B cell (primary cell): Measurements from ENCODE around the gene SLC9A9. TPM values are rescaled to one million over a fixed set of nuclear protein-coding genes. Genes with fewer than 3 reads are reported as not detected.

Source experiments
- ATAC-seq: fragments of 200-7000 bp; cut with Tn5 transposase; one replicate; pipeline ENCODE4 v1.10.0; 2021; ENCODE audit warnings: low read depth, mild to moderate bottlenecking, moderate number of reproducible peaks, moderate library complexity
- CTCF ChIA-PET: fragments of 350-600 bp; sonication (Branson Sonifier 250); formaldehyde crosslinking; loops from one replicate; lab custom pipeline; 2021; ENCODE audit warnings: antibody characterized with exemption, inconsistent platforms; lab: Charles Lee
- POLR2A ChIA-PET: fragments of 350-600 bp; sonication (Branson Sonifier 250); formaldehyde crosslinking; loops from one replicate; lab custom pipeline; 2021; ENCODE audit warnings: antibody characterized with exemption; lab: Charles Lee
- DNase-seq: peaks from one replicate; pipeline ENCODE4 v3.0.0; 2013
- H2AFZ ChIP-seq: 2 replicates; pipeline ENCODE4 v1.6.1; 2012; ENCODE audit warnings: mild to moderate bottlenecking, low read depth, low read length; ENCODE audit not compliant: insufficient read depth, poor library complexity, severe bottlenecking
- H3K27ac ChIP-seq, 2 donors: 1 replicate in 1 of 2; 2 replicates in 1 of 2; pipeline ENCODE4 v1.5.1; 2012 to 2013; ENCODE audit warnings: low read length in 2 of 2, mild to moderate bottlenecking in 2 of 2, moderate library complexity in 1 of 2
- H3K27me3 ChIP-seq, 4 experiments: fragments of 200-600 bp in 1 of 4; sonication (generic) in 1 of 4; replicated peaks in 1 of 4; 1 replicate in 2 of 4; 2 replicates in 2 of 4; pipeline versions ENCODE4 v1.6.1 to v1.7.0; 2013 to 2016; ENCODE audit warnings: low read length in 3 of 4, mild to moderate bottlenecking in 2 of 4, mixed read lengths in 1 of 4, moderate library complexity in 1 of 4; ENCODE audit not compliant: insufficient read depth in 4 of 4, control insufficient read depth in 3 of 4; ENCODE audit errors: control extremely low read depth in 1 of 4
- H3K36me3 ChIP-seq, 2 experiments: replicated peaks in 1 of 2; 1 replicate in 1 of 2; 2 replicates in 1 of 2; pipeline versions ENCODE4 v1.6.1 to v1.7.1; 2013; ENCODE audit warnings: low read length in 1 of 2; ENCODE audit not compliant: insufficient read depth in 2 of 2, control insufficient read depth in 1 of 2; ENCODE audit errors: control extremely low read depth in 1 of 2, extremely low read depth in 1 of 2
- H3K4me1 ChIP-seq, 2 donors: fragments of 200-600 bp in 1 of 2; sonication (generic) in 1 of 2; 1 replicate in 1 of 2; 2 replicates in 1 of 2; pipeline versions ENCODE4 v1.5.1 to v1.6.1; 2013 to 2017; ENCODE audit warnings: low read length in 2 of 2; ENCODE audit not compliant: control insufficient read depth in 2 of 2, insufficient read depth in 2 of 2
- H3K4me2 ChIP-seq: replicated peaks from 2 replicates; pipeline ENCODE3; 2012; ENCODE audit warnings: mild to moderate bottlenecking, low read depth, low read length; ENCODE audit not compliant: poor library complexity, severe bottlenecking
- H3K4me3 ChIP-seq, 5 experiments: fragments of 200-600 bp in 1 of 5; sonication (generic) in 1 of 5; 1 replicate in 3 of 5; 2 replicates in 2 of 5; pipeline versions ENCODE4 v1.5.1 to v1.7.0; 2011 to 2016; ENCODE audit warnings: low read length in 4 of 5, mild to moderate bottlenecking in 4 of 5, low read depth in 2 of 5, control low read depth in 1 of 5, moderate library complexity in 1 of 5; ENCODE audit not compliant: insufficient read depth in 1 of 5; ENCODE audit errors: control extremely low read depth in 1 of 5, extremely low read depth in 1 of 5
- H3K79me2 ChIP-seq: fragments of 200-600 bp; sonication (generic); one replicate; pipeline ENCODE4 v1.6.0; 2016; ENCODE audit warnings: low read length; ENCODE audit not compliant: control insufficient read depth, insufficient read depth
- H3K9ac ChIP-seq: fragments of 200-600 bp; sonication (generic); 2 replicates; pipeline ENCODE4 v1.6.1; 2017; ENCODE audit warnings: mild to moderate bottlenecking, low read length, moderate library complexity
- H3K9me3 ChIP-seq, 3 donors: one replicate each; pipeline versions ENCODE4 v1.6.1 to v1.7.1; 2013; ENCODE audit warnings: low read length in 2 of 3; ENCODE audit not compliant: control insufficient read depth in 2 of 3, insufficient read depth in 1 of 3; ENCODE audit errors: control extremely low read depth in 1 of 3
- H4K20me1 ChIP-seq: 2 replicates; pipeline ENCODE4 v1.6.0; 2012; ENCODE audit warnings: mild to moderate bottlenecking, low read length; ENCODE audit not compliant: insufficient read depth, control insufficient read depth, poor library complexity, severe bottlenecking
- H3K27ac Mint-ChIP-seq: one replicate; pipeline ENCODE4 v1.8.0; 2021; ENCODE audit warnings: mixed read lengths
- H3K27me3 Mint-ChIP-seq: one replicate; pipeline ENCODE4 v1.8.0; 2021; ENCODE audit warnings: mixed read lengths
- H3K4me1 Mint-ChIP-seq: one replicate; pipeline ENCODE4 v1.8.0; 2021; ENCODE audit warnings: mixed read lengths
- H3K4me3 Mint-ChIP-seq: one replicate; pipeline ENCODE4 v1.8.0; 2021; ENCODE audit warnings: mixed read lengths
- H3K9me3 Mint-ChIP-seq: one replicate; pipeline ENCODE4 v1.8.0; 2022; ENCODE audit warnings: mixed read lengths; ENCODE audit not compliant: insufficient read depth
- CTCF ChIP-seq: fragments of 200-600 bp; IDR thresholded peaks from one replicate; pipeline ENCODE4 v1.8.0; 2022; ENCODE audit warnings: antibody characterized with exemption, mild to moderate bottlenecking
- EZH2 ChIP-seq: IDR thresholded peaks from 2 replicates; pipeline ENCODE4 v1.6.1; 2012; ENCODE audit warnings: borderline replicate concordance, low read depth, mild to moderate bottlenecking, moderate library complexity, low read length; ENCODE audit not compliant: insufficient read depth, poor library complexity, severe bottlenecking
- WGBS: methylation state at CpG from one replicate; pipeline ENCODE4 v1.1.5; 2013; ENCODE audit warnings: missing lambda C conversion rate; ENCODE audit not compliant: insufficient coverage; 5-methylcytosine and 5-hydroxymethylcytosine counted together
- intact Hi-C: fragments of 100-400 bp; cut with micrococcal nuclease; formaldehyde crosslinking; loops from one replicate; pipeline ENCODE4 v1.10.0; 2022
- polyA plus RNA-seq: library from polyadenylated mRNA; depleted of rRNA; stranded (reverse); fragments of >200 nt; gene quantifications from 2 replicates; pipeline ENCODE4 v1.2.3, GENCODE V29; 2012
- total RNA-seq, 2 donors: library from RNA; stranded (reverse); fragments of 120-200 nt in 1 of 2; gene quantifications; 1 replicate in 1 of 2; 2 replicates in 1 of 2; pipeline versions ENCODE4 v1.2.3 to v1.2.4, GENCODE V29; 2013 to 2022

Gene SLC9A9
- total and polyA plus RNA-seq, 2 donors (not counting 1 experiment from before 2014, with no cell fraction given) = 7.7 to 17.3 TPM

- Histone ChIP-seq H3K9me3 (peaks cover 0 to 6% (median 2%) of the 10 kb centered on the region in 3 donors), H2AFZ (no peak overlapping the region), H3K4me3 (no peak overlapping the region), H3K9ac (no peak overlapping the region), H3K4me2 (no peak overlapping the region), H3K27me3 (no peaks in the 10 kb centered on the region), H3K4me1 (peaks cover 8 to 9% of the 10 kb centered on the region in 2 donors), H3K36me3 (no peaks in the 10 kb centered on the region), H4K20me1 (no peaks in the 10 kb centered on the region), H3K27ac (no peak overlapping the region), H3K79me2 (no peaks in the 10 kb centered on the region)
- Mint-ChIP-seq H3K9me3 (no peaks in the 10 kb centered on the region), H3K4me1 (peaks cover 14% of the 10 kb centered on the region), H3K4me3 (no peak overlapping the region), H3K27me3 (no peaks in the 10 kb centered on the region), H3K27ac (no peak overlapping the region)
- no peak for TF ChIP-seq CTCF
- DNase-seq (no peak), ATAC-seq (no peak)
- ChIA-PET CTCF (interaction anchor here (1.3 kb wide), 1 partner anchor 9 kb away, joined by 4 read pairs; no protein-coding TSS in a partner anchor), POLR2A (interaction anchor here (0.6 kb wide), 1 partner anchor 733 kb away, joined by 8 read pairs; no protein-coding TSS in a partner anchor)
- intact Hi-C loops = no loop called here
- WGBS = 100% methylated on average over 1 of the region's 1 CpG
Measured at GRCh38 chr3:143784446-143784845, 63.8 kb downstream of the SLC9A9 start.

- POLR2A ChIA-PET = no interaction called here
- no peak overlapping the region for H2AFZ ChIP-seq
- no peak for ATAC-seq
- no peak overlapping the region for H3K27ac ChIP-seq
- no peak overlapping the region for H3K9ac ChIP-seq
- no peaks in the 10 kb centered on the region for H3K36me3 ChIP-seq
- Mint-ChIP-seq H3K4me1 (peaks cover 14% of the 10 kb centered on the region), H3K27me3 (no peaks in the 10 kb centered on the region), H3K27ac (no peak overlapping the region), H3K9me3 (no peaks in the 10 kb centered on the region), H3K4me3 (no peak overlapping the region)
- no peaks in the 10 kb centered on the region for H3K79me2 ChIP-seq
- intact Hi-C loops = no loop called here
- H3K27me3 ChIP-seq = no peaks in the 10 kb centered on the region
- H3K9me3 ChIP-seq = peaks cover 0 to 5% (median 0%) of the 10 kb centered on the region in 3 donors
- 100% methylated on average over 1 of the region's 4 CpGs for WGBS
- H3K4me1 ChIP-seq = peaks cover 8 to 9% of the 10 kb centered on the region in 2 donors
- no peak overlapping the region for H3K4me2 ChIP-seq
- no peak overlapping the region for H3K4me3 ChIP-seq
- no peak for TF ChIP-seq EZH2
- TF ChIP-seq CTCF = no peak
- CTCF ChIA-PET = no interaction called here
- no peaks in the 10 kb centered on the region for H4K20me1 ChIP-seq
- no peak for DNase-seq
Measured at GRCh38 chr3:143783851-143784370, 64.4 kb downstream of the SLC9A9 start.
